Stimulated activated CD8-positive, alpha-beta memory T cell treated with anti-CD3 and anti-CD28 coated beads, Interleukin-2, amount 100 ng/mL, for 48 hours (primary cell): Measurements from ENCODE around the gene TRABD2B.

ENCODE experiments used
- DNase-seq, 2 donors: peaks; one replicate each; pipeline ENCODE4 v3.0.0-alpha.2; 2020; ENCODE audit warnings: low read depth in 2 of 2

The TRABD2B gene

GRCh38 chr1:47803815-47804501 lies 193.2 kb downstream of the TRABD2B start:
- no peak for DNase-seq

DNA sequence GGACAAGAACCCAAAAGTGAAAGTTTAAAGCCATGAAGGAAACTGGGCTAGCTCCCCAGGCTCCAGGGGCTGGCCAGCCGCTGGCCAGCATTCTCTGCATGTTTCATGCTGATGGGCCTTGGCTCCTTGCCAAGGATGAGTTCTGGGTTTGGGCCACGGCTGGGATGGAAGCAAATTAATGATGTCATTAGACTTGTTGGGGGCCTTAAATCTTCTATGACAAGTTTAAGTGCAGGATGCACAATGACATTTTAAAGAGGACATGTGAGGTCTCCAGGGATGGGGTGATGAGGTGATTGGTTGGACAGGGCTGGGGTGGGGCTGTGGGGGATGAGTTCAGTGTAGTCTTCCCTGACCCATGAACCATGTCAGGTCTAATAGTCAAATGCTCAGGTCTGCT lies 199.6 kb downstream of the TRABD2B start:
- DNase-seq = no peak

- DNase-seq = no peak
Observed at GRCh38 chr1:47796626-47797025, 200.6 kb downstream of the TRABD2B start.

GRCh38 chr1:47795102-47795501 lies 202.1 kb downstream of the TRABD2B start:
- DNase-seq = no peak

GRCh38 chr1:47794530-47794929 lies 202.7 kb downstream of the TRABD2B start:
- DNase-seq = no peak

GRCh38 chr1:47794081-47794480 lies 203.1 kb downstream of the TRABD2B start:
- no peak for DNase-seq

DNA sequence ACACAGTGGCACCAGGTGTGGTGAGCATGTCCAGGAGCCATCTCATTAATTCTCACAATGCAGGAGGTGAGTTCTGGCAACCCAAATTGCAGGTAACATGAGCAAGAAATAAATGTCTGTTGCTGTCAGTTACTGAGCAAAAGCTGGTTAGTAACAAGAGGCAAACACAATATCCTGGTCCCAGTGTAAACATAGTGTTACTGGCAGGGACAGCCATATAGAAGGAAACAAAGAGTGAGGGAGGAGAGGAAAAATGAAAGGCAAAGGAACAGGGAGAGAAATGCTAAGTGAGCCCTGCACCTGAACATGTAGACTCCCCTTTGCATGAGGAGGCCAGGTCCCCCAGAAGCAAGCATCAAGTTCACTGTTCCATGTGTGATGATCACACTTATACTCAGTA lies 203.6 kb downstream of the TRABD2B start:
- no peak for DNase-seq

DNA sequence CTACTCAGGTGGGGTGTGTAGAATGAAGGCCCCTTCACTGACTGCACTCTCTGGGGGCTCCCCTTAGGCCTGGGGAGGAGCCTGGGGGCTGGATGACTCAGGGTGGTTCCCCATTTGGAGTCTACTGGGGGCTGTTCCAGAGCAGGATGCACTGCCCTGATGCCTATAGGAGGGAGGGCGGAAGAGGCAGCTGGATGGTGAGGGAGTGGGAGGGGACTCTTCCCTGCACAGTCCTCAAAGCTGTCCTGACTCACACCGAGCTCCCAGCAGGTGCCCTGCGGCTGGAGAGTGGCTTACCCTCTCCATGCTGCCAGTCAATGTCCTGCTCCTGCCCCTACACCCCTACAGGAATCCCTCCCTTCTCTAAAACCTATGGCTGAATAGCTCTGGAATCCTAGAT lies 204.4 kb downstream of the TRABD2B start:
- DNase-seq = no peak

DNA sequence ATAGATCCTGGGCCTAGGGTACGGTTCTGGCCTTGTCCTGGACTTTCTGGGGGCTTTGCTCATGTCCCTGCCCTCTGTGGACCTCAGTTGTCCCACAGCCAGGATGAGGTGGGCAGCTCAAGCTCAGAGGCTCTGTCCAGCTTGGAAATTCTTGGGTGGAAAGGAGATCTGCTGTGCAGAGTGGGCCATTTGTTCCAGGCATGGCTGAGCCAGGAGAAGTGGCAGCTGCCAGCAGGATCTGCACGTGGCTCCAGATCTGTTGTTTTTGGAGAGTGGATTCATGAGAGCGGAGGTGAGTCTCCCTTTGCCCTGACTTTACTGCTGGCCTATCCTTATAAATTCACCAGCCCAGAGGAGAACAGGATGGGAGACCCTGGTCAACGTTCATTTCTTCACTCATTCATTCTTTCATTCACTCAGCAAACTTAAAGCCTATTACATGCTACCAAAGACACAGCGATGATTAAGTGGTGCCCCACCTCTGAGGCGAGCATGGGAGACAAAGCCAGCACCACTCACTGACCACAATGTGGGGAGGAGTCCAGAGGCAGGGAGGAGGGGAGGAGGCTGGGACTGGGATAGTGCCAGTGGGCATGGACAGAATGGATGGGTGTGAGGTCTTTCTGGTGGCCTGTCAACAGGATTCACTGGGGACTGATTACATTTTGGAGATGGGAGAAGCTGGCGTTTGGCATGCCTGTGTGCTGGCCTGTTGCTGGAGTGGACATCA lies 205.1 kb downstream of the TRABD2B start:
- DNase-seq = no peak

- DNase-seq = no peak
Observed at GRCh38 chr1:47788761-47789160, 208.4 kb downstream of the TRABD2B start.

DNA sequence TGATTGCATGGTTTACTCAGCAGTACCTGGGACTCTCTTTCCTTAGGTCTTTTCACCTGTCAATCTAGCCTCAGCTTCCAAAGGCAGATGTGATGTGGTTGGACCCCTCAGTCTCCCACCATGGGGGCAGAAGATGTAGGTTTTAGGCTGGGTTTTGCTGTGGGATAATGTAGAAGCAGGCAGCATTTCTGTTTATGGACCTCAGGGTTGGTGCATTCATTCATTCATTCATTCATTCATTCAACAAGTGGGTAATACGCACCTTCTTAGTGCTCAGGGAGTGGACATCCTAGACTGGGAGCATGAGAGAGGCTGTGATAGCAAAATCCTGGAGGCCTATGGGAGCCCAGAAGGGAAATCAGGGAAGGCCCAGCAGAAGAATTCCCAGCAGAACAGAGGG lies 209.6 kb downstream of the TRABD2B start:
- no peak for DNase-seq

DNA sequence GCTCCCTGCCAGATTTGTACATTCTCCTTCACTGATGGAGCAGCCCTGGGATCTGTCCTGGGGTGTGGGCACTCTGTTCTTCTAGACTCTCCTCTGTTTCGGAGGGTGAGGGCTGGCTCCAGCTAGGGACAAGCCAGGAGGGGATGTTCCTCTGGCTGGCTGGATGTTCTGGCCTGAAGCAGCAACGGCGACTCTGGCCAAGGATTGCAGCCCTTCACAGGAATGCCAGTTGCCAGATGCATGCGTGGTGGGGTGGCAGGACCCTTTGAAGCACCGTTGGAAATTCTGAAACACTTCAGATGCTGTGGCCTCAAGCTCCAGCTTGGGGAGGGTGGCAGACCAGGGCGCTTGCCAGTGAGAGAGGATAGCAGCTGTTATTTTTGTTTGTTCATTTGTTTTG lies 210.9 kb downstream of the TRABD2B start:
- DNase-seq = no peak

DNA sequence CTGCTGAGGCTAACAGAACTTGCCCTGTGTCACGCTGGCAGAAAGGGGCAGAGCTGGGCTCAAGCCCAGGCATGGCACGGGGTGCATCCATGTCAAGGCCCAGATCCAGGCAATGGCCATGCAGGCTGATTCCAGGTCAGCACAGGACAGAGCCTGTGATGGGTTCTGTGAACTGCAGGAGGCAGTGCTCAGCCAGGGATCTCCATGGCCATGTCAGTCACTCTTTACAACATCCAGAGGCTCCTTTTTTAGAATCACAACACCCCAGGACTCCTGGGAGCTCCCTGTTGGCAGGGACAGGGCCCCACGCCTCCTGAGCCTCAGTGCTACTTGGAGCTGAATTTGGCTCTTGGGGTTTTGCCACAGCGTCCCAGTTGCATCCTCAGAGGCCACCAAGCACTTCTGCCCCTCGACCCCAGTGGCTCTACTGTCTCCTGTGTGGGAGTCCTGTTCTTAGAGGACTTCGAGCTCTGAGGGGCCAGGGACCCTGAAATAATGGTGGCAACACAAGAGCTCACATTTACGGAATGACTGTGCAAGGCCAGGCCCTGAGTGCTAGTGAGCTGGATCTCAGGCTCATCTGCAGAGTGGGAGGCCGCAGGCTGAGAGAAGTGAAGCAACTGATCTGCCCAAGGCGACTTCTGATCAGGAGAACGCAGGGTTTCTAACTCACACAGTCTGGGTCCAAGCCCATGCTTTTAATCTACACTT lies 211.5 kb downstream of the TRABD2B start:
- DNase-seq = no peak

- no peak for DNase-seq
Observed at GRCh38 chr1:47785118-47785517, 212.1 kb downstream of the TRABD2B start.

DNA sequence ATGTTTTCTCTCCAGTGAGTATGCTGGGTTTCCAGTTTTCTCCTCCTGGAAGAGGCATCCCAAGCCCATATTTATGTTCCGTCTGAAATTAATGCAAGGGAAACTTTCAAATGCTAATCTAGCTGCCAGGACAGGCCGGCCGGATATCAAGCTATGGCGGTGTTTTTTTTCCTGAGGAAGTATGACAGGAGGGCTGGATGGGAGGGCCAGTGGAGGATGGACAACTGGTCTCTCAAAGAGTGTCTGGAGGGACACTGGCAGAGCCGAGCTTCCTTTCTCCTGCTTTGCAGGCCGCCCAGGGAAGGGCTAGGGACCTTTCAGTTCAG lies 212.7 kb downstream of the TRABD2B start:
- no peak for DNase-seq

DNA sequence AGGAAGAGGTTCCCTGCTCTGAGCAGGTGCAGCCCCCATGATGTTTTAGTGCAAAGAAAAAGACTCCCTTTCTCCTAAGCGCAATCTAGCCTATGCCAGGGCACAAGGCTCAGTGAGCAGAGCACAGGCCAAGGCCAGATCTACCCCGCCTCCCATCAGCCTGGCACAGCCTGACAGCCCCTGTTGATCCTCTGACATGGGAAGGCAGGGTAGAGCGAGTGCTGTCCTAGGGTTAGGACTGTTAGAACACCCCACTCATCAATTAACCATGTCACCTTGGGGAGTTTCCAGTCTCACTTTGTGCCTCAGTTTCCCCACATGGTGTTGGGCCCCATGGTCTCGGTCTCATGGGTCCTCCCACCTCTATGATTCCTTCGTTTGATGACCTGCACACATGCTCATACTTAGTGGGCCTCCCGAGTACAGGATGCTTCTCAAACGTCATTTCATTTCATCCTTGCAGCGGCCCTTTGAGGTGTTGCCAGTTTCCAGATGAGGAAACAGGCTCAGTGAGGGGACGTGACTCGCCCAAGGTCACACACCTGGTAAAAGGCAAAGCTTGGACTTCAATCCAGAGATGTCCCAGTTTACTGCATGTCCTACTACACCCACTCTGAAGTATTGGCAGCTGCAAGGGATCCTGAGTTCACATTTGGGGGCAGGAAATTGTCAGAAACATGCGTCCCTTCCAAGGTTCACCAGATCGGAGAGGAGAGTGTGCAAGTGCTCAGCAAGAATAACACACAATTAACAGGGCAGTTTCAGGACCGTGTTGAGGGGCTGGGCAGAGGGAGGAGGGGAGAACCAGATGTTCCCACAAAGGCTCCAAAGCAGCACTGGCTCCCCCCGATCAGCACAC lies 213.3 kb downstream of the TRABD2B start:
- no peak for DNase-seq

DNA sequence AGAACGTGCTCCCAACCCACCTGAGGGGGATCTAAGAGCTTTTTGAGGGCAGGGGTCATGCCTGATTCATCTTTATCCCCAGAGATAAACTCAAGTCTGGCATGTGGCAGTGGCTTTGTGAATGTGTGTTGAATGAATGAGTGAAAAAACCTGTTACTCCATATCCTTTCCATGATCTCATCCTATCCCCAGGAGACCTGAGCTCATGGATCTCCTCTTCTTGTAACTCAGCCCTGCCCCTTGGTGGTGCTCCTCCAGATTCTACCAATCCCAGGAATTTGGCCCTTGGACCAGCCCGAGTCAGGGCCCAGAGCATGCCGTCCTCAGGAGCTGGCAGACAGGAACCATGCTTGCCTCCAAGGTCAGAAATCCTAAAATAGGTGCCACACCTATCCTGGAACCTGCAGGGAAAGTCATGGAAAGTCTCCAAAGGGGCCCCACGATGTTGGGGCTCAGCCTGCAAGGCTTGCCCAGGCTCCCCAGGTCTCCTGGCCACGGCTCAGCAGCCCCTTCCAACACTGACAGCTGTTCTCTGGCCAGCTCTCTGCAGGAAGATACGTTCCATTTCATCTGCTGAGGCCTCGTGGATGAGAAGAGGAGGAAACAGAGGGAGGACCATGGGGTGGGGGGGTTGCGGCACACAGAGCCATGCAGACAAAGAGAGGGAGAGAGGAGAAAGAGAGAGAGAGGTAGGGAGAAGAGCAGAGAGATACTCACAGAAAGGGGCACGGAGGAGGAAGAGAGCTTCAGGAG lies 214.6 kb downstream of the TRABD2B start:
- DNase-seq = no peak

GRCh38 chr1:47781171-47781959 lies 215.8 kb downstream of the TRABD2B start:
- no peak for DNase-seq

GRCh38 chr1:47780469-47780995 lies 216.7 kb downstream of the TRABD2B start:
- no peak for DNase-seq

GRCh38 chr1:47779613-47780012 lies 217.6 kb downstream of the TRABD2B start:
- DNase-seq = no peak
